Daoy (cell line): Measurements from ENCODE around the gene DUSP3. TPM values are rescaled to one million over a fixed set of nuclear protein-coding genes. Genes with fewer than 3 reads are reported as not detected.

ENCODE experiments used
- DNase-seq: peaks from one replicate; pipeline ENCODE4 v3.0.0-alpha.2; 2015; ENCODE audit warnings: low read depth
- total RNA-seq: library from RNA; depleted of rRNA; stranded (reverse); fragments of >200 nt; shearing (Covaris generic); gene quantifications from 2 replicates; pipeline ENCODE4 v1.2.3, GENCODE V29; 2014

Gene DUSP3
- total RNA-seq, 1 experiment from 2014 or later = 14.2 TPM

DNA sequence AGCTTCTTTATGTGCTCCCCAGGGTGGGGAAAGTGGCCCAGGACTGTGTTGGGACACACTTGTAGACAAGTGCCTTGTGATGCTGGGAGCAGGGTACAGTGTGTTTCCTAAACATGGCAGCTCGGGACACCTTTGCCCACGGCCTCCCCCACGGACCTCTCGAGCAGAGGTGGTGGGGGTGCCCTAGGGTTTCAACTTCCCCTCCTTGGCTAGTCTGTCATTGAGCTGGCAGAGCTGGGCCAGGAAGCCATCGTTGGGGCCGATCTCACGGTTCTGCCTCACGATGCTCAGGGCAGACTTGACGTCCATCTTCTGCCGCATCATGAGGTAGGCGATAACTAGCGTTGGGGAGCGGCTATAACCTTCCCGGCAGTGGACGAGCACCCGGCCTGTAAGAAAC, 9.4 kb downstream of the DUSP3 start:
- no peak for DNase-seq

DNA sequence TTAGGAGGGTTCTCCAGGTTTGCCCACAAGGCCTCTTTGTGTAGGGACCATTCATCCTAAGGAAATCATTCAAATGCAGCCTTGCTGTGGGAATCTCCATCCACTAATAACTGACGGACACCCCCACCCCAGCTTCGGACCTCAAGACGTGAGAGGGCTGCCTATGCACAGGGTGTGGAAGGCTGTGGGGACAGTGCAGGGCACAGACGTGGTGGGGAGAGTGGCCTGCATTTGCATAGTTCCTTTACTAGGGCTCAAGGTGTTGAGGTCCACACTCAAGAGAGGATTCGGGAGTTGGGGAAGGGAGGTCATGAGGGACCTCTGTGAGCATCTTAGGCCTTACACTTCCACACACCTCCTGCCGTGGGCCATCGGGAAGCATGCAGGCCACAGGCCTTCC, 9.8 kb downstream of the DUSP3 start:
- DNase-seq = no peak

DNA sequence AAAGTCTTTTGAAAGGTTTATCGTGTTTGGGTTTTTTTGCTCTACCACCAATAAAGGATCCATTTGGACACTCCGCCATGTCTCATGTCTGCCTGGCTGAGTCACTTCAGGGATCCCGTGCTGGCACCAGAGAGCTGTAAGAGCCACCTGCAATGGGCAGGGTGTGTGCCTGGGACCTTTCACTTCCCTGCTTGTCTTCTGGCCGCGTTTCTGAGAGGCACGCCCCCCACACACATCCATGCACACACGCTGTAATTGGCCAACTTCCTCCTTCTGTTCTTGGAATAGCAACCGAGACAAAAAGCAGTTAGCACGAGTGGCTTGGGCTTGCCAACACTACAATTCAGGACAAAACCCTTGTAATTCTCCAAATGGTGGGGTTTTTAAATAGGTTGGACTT, 10.4 kb downstream of the DUSP3 start:
- DNase-seq = no peak

DNA sequence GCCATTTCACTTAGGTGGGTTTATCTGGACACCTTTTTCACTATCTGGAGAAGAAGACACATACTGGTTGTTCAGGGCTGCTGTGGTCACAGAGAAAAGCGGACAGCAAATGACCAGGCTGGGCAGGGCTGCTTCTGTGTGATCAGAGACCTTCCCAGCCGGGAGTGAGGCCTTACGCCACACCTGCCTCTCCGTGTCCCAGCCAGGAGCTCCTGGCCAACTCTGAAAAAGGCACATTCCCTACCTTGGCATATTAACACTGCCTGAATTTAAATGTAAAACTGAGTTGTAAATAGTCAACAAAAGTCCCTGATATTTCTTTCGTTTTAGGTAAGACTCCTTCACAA, 11.1 kb downstream of the DUSP3 start:
- DNase-seq = no peak

DNA sequence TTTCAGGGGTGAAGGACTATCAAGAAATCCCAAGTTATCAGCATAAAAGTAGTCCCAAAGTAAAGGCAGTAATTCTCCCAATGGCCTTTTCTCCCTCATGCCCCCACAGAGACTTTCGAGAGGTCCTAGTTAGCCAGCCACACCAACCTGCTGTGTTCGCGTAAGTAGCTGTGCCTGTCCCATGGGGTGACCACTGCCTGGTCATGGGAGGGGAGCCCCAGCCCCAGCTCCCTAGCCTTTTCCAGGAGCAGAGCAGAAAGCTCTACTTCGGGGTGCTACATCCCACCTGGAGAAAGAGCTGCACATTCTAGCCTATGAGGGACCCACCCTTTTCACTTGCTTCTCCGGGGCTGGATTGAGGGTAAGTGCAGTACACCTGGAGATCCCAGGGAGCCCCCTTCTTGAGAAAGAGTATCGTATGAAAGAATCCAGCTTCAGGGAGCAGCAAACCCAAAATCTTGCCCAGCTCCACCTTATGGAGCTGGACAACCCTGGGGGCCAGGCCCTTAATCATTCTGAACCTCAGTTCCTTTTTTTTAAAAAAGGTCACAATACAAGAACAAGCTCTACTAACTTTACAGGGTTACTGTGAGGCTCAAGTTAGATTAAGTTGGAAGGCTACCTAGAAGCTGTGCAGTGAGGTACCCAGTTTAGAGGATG, 11.6 kb downstream of the DUSP3 start:
- DNase-seq = no peak

DNA sequence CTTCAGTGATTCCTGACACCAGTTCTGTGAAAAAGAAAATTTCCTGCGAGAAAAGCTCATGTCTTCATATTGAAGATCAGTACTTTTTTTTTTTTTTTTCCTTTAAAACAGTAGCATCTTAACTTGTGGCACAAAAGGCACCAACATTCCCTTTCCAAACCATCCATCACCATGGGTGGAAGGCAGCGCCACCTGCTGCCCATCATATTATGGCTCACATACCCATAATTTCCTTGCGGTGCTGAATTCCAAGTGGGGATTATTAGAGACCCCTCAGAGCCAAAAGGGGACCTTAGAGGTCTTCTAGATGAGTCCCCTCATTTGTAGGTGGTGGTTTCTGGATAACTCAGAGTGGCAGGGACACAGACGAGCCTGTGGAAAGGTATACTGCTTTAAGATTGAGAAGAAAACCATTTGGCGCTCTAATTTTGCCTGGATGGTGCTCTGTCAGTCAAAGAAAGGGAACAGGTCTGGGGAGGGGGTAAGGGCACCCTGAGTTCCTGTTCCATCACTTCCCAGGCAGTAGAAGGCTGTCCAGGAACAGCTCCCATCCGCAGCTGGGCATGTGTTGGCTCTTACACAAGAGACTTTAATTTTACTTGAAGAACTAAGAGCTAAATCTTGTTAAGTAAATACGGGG, 12.2 kb downstream of the DUSP3 start:
- DNase-seq = peak; percentile 25

DNA sequence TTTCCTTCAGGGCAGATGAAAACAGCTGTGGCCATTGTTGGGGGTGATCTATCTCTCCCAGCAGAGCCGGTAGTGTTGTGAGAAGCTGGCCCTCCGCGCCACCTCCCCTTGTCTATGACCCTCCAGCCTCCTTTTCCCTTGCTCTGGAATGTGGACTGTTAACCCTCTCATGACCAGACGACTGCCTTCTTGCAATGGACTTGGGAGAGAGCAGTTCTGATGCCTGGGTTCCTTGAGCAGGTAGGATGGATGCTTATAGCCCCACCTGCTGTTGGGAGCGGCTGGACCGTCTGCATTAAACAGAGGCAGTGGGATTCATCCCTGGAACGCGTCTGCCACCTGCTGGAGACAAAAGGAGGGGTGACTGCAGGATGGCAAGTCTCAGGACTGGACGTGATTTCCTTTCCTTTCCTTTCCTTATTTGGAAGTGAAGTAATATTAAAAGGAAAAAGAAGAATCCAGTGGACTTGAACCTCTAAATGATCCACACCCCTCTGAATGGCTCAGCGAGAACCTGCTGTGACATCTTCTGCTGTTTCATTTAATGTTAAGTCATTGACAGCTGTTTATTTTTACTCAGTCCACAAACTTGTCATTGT, 18.4 kb downstream of the DUSP3 start:
- DNase-seq = peak; percentile 89

DNA sequence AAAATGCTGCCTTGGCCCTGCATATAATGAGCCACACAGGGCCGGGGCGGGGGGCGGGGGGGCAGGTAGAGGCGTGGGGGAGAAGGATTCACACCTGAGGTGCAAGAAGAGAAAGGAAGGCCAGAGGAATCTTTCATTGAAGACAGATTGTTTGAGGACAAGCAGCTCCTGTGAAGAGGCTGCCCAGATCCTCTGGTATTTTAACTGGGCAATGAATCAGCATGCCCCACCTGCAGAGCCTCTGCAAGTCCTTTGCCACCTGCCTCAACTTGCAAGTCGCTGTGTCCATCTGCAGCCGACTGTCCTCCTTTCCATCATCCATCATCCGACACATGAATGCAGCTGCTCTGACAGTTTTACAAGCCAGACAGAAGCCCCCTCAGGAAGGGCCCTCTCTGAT, 18.9 kb downstream of the DUSP3 start:
- DNase-seq = no peak

DNA sequence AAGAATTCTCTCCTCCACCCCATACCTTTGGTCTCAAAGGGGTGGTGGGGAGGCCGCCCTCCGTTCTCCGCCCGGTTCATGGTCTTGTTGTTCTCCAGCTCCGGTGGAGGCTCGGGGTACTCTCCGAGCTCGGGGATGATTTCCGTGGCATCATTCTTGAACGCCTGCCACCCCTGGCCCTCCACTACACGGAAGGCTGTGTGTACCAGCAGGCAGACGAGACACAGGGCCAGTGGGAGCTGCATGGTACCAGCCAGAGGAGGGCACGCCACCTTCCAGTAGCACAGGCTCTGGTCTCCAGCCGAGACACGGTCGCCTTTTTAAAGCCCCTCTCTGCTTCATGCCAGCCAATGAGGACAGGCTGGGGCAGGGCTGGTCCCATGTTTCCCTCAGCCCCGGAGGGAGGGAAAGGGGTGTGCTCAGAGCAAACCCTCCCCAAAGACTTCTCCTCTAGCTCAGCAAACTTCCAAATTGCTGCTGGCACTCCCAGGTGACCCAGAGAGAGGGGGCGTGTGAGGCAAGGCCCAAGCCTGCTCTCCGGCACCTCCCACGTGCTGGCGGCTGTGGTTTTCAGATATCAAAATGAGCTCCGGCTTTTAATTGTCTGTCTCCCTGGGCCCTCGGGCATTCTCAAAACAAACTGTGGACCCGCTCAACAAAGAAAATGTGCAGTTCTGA, 20.1 kb downstream of the DUSP3 start, which contains the start of gene SOST:
Gene SOST, minus strand, starts transcription at position 295 of the 678 bp plus-strand sequence. Its CDS starts 50 bp downstream, at position 245.
- peak; percentile 51 for DNase-seq

DNA sequence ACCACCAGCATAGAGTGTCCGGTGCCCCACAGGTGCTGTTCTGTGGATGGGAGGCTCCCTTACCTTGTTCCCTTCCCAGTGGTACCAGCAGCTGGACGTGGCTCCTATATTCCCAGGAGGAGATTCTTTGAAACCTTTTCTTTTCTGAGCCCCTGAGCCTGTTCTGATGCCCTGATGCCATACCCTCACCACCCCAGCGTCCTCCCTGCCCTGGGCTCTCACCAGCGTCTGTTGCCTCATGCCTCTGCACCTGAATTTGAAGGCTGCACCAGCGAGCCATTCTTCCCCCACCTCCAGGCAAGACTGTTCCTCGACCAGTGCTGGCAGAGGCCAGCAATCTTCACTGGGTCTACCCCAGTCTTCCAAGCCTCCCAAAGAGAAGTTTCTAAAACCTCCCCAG, 20.7 kb downstream of the DUSP3 start:
- no peak for DNase-seq

DNA sequence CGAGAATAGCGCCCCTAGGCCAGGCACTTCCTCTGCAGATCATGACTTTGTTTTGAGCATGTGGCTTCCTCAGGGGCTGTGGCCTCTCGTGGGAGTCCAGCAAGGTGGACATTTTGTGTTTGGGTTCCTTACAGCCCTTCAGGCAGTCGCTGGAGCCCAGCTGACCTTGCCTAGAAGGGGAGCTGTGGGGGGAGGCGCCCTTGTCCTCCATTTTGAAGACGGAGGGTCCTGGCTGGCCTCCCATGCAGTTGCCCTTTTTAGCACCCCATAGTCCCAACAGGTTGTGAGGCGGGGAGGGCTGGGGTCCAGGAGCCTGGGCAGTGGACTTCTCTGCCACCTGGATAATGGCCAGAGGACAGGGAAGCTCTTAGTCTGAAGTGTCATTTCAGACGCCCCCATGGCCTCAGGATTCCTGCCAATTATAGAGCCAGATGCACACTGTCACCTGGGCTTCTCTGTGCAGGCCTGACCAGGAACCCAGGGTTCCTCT, 21.6 kb downstream of the DUSP3 start:
- no peak for DNase-seq

DNA sequence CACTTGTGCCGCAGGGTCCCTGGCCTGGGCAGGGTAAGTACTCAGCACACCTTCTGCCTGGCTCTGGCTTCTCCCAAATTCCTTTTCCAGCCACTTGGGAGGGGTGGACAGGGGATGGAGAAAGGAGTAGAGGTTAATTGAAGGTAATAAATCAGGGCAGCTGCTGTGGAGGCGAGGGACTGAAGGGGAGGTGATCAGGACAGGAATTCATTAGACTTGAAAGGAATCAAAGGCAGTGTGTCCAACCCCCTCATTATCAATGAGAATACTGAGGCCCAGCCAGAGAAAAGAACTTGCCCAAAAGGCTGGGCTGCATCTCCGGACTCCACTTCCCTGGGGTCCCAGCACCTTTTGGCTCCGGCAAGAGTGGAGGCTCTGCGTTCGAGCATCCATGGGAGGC, 22.6 kb downstream of the DUSP3 start:
- DNase-seq = no peak

DNA sequence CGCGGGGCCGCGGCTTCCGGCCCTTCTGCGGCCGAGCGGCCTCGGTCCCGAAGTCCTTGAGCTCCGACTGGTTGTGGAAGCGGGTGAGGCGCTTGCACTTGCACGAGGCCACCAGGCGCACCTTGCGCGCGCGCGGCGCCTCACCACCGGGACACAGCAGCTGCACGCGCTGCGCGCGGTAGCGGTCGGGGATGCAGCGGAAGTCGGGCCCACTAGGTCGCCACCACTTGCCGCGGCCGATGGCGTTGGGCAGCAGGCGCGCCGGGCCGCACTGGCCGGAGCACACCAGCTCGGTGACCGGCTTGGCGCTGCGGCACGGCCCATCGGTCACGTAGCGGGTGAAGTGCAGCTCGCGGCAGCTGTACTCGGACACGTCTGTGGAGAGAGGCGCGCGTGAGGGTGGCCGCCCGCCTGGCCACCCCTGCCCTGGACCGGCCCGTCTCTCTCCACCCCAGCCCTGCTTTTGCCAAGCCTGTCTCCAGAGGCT, 23.3 kb downstream of the DUSP3 start:
- DNase-seq = no peak

DNA sequence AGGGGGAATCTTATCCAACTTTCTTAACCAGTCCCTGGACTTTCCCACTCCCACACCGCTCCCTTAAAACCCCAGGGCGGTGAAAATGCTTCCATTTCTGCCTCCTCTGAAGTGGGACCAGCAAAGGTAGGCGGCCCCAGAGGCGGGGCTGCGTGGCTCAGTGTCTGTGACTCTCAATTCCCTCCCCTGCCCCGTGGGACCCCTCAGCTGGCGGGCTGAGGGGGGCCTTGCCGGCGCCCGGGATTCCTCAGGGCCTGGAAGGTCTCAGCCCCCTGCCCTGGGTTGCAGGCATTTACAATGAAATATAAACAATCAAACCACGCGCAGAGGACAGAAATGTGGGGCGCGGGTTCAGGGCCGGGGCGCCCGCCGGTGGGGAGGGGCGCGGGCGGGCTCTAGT, 23.8 kb downstream of the DUSP3 start:
- DNase-seq = no peak

DNA sequence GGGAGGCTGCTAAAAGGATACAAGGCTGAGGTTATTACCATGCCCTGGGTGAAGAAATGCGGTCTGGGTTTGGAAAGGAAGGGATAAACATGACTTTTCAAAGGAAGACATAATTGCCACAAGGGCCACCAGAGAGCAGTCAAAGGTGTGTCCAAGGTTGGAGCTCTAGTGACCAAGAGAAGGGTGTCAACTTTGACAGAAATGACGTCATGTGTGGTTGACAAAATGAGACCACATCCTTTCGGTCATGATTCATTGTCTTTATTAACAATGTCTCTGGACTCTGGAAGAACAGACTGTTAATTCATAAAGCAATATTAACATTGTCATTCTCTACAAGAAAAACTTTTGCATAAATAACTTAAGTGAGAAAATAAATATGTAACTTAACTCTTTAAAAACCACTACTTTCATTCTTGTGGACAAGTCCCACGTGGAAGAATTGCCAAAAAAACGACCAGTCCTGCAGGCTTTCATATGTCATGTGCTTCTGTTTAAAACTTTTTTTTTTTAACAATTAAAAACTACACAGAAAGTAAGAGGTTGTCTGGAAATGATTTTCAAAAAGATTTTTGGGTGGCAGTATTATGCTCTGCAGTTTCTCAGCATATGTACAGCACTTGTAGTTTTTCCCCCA, 25.2 kb downstream of the DUSP3 start:
- peak; percentile 69 for DNase-seq

DNA sequence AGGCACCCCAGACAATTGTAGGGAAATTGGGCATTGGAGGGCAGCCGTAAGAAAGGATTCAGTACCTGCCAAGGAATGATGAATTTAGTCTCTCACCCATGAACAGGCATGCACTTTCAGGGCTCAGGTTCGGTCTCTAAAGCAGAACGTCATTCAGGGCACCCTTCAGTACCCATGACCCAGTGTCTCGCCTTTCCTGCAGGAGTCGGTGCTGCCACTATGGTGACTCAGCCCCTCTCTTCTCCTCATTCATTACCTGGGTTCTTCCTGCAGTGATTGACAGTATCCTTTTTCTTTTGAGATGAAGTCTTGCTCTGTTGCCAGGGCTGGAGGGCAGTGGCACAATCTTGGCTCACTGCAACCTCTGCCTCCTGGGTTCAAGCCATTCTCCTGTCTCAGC, 28.6 kb downstream of the DUSP3 start:
- no peak for DNase-seq

DNA sequence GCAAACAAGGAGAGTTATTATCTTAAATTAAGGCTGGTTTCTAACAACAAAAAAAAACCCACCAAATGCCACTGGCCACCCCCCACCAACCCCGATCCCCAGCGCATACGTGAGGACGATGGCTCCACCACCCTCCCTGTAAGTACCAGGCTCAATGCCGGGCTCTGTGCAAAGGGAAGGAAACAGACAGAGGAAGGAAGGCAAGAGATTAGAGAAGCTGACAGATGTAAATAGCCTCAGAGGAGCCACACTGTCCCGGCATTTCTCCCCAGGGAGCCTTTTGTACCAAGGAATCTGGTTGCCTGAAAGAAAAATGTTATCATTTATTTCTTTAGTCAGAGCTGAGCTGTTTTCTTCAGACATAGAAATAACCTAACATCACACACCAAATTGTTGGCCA, 33.2 kb downstream of the DUSP3 start:
- DNase-seq = no peak

DNA sequence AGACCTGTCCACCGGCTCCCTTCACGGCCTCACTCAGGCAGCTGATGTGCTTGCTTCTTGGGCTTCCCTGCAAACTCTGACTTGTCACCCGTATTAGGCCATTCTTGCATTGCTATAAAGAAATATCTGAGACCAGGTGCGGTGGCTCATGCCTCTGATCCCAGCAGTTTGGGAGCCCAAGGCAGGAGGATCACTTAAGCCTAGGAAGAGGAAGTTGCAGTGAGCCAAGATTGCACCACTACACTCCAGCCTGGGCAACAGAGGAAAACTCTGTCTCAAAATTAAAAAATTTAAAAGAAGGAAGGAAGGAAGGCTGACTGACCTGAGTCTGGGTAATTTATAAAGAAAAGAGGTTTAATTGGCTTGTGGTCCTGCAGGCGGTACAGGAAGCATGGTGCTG, 37.1 kb downstream of the DUSP3 start:
- no peak for DNase-seq

DNA sequence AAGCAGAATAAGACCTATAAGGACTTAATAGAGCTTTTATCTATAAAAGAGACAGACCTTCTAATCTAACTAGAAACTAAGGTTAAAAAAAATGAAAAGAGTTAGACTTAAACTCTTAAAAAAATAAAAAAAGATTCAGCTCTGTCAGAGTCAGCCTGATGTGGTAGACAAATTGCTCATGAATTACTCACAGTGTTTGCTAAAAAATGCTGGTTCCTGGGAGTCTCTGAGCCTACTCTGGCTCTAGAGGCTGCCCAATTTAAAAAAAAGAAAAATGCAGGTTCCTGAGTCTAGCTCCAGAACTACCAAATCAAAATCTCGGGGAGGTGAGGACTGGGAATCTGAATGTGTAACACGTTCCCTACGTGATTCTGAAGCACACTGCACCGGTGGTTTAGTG, 38.2 kb downstream of the DUSP3 start:
- DNase-seq = no peak

DNA sequence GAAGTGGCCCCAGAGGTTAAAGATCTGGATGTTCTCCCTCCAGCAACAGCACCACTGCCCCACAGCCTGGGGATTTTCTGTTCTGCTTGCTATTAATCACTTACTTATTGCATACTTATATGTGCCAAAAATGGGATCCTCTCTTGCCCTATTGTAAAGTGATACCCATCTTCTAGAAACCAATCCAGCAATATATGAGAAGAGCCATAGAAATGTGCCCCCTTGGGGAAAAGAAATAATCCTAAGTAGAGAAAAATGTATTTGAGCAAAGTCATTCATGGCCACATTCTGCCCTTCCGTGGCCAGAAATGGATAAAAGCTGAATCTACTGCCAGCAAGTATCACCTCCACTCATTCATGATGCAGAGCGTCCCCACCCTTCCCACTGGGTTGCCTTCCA, 41.1 kb downstream of the DUSP3 start:
- DNase-seq = no peak

DNA sequence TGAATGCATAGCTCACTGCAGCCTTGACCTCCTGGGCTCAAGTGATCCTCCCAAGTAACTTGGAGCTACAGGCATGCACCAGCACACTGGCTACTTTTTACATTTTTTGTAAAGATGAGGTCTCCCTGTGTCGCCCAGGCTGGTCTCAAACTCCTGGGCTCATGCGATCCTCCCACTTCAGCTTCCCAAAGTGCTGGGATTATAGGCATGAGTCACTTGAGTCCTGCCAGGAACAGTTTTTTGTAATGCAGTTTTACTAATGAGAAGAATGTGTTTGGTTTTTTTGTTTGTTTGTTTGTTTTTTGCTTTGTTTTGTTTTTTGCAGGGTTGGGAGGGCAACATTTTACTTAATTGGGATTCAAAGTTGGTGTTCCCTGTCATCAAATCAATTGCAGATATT, 42.4 kb downstream of the DUSP3 start:
- DNase-seq = no peak

DNA sequence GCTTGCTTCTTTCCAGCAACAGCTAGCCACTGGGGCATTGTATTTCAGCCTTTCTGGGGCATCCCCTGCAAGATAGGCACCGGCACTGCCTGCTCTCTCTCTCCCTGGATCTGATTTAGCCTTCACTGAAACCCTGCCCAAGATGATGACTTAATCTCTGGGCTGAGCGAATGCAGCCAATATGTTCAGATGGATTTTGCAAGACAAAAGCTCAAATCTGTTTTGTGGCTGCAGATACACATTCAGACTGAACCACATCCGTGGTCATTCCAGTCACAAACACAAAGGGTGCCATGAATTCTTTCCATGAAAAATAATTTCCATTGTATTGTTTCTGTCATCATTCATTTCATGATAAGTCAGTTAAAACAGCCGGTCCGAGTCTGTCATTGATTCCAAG, 44.4 kb downstream of the DUSP3 start:
- peak; percentile 58 for DNase-seq
